GM12878 (cell line): ENCODE results near the gene ADAMTS13. TPM values are rescaled to one million over a fixed set of nuclear protein-coding genes. Genes with fewer than 3 reads are reported as not detected.

ENCODE experiments used
- ATAC-seq: fragments of 200-7000 bp; cut with Tn5 transposase; 3 replicates; pipeline ENCODE4 v1.9.1; 2020; ENCODE audit warnings: mild to moderate bottlenecking, moderate library complexity
- BruUV-seq: library from RNA; stranded (reverse); fragments of 400-500 nt; replicated peaks from 2 replicates; lab custom pipeline; 2021; lab: Mats Ljungman, UMichigan
- CTCF ChIA-PET: fragments of 300-600 bp; sonication (Branson Sonifier 250); formaldehyde crosslinking; extraction: SDS; loops from one replicate; lab custom pipeline; 2021; ENCODE audit warnings: inconsistent platforms; lab: Yijun Ruan, JAX
- POLR2A ChIA-PET: fragments of 350-600 bp; formaldehyde crosslinking; extraction: SDS; loops from one replicate; lab custom pipeline; 2021; ENCODE audit warnings: inconsistent platforms; lab: Charles Lee
- RAD21 ChIA-PET: fragments of 300-600 bp; sonication (Branson Sonifier 250); formaldehyde crosslinking; loops from one replicate; lab custom pipeline; 2023; ENCODE audit warnings: antibody characterized with exemption; ENCODE audit not compliant: unreplicated experiment; lab: Charles Lee
- SMC1A ChIA-PET: fragments of 300-600 bp; sonication (Branson Sonifier 250); formaldehyde crosslinking; loops from one replicate; lab custom pipeline; 2023; ENCODE audit not compliant: unreplicated experiment, uncharacterized antibody; lab: Charles Lee
- DNase-seq: peaks from one replicate; pipeline ENCODE4 v3.0.0-alpha.2; 2011; ENCODE audit warnings: low read depth, low spot score
- FAIRE-seq: peaks from 3 replicates; lab custom pipeline; 2011; peaks lifted over from hg19 to GRCh38; lab: Jason Lieb, UNC
- H2AFZ ChIP-seq: 2 replicates; pipeline ENCODE4 v1.6.0; 2011; ENCODE audit warnings: low read depth, low read length, control low read depth; ENCODE audit not compliant: control insufficient read depth
- H3K27ac ChIP-seq: 2 replicates; pipeline ENCODE4 v1.5.1; 2011; ENCODE audit warnings: control low read depth; ENCODE audit not compliant: control insufficient read depth, insufficient read depth
- H3K27me3 ChIP-seq, 2 experiments: replicated peaks in 1 of 2; 2 replicates each; pipeline versions ENCODE4 v1.6.0 to v1.6.1; 2011; ENCODE audit warnings: low read length in 1 of 2; ENCODE audit not compliant: control insufficient read depth in 2 of 2, insufficient read depth in 2 of 2
- H3K36me3 ChIP-seq, 2 experiments: 2 replicates each; pipeline ENCODE4 v1.5.1; 2011; ENCODE audit warnings: low read length in 1 of 2; ENCODE audit not compliant: control insufficient read depth in 2 of 2, insufficient read depth in 2 of 2
- H3K4me1 ChIP-seq: 2 replicates; pipeline ENCODE4 v1.6.1; 2011; ENCODE audit warnings: mild to moderate bottlenecking, low read length, moderate library complexity, mixed read lengths; ENCODE audit not compliant: control insufficient read depth, insufficient read depth
- H3K4me2 ChIP-seq: 2 replicates; pipeline ENCODE4 v1.6.0; 2011; ENCODE audit warnings: control low read depth; ENCODE audit not compliant: control insufficient read depth, insufficient read depth
- H3K4me3 ChIP-seq: fragments of 200-600 bp; sonication (generic); 2 replicates; pipeline ENCODE4 v1.5.1; 2016
- H3K79me2 ChIP-seq: 2 replicates; pipeline ENCODE4 v1.6.0; 2011; ENCODE audit warnings: low read length; ENCODE audit not compliant: control insufficient read depth, insufficient read depth
- H3K9ac ChIP-seq: 2 replicates; pipeline ENCODE4 v1.8.0; 2011; ENCODE audit warnings: low read length, control low read depth, mixed read lengths; ENCODE audit not compliant: control insufficient read depth, insufficient read depth
- H3K9me3 ChIP-seq: replicated peaks from 3 replicates; pipeline ENCODE4 v1.5.1; 2011; ENCODE audit warnings: mild to moderate bottlenecking, low read length; ENCODE audit not compliant: control insufficient read depth, insufficient read depth
- H4K20me1 ChIP-seq: 2 replicates; pipeline ENCODE4 v1.6.0; 2011; ENCODE audit not compliant: control insufficient read depth, insufficient read depth
- BMI1 ChIP-seq: fragments of 450-650 bp; IDR thresholded peaks from 2 replicates; pipeline ENCODE4 v1.6.1; 2016; ENCODE audit warnings: mild to moderate bottlenecking, moderate library complexity, borderline replicate concordance
- CBFB ChIP-seq: IDR thresholded peaks from 2 replicates; pipeline ENCODE4 v1.6.1; 2016; ENCODE audit warnings: antibody characterized with exemption, low read depth
- RAD21 ChIP-seq: IDR thresholded peaks from 2 replicates; pipeline ENCODE4 v1.6.1; 2011; ENCODE audit warnings: mild to moderate bottlenecking, low read depth, low read length, moderate library complexity; ENCODE audit not compliant: insufficient read depth
- RCOR1 ChIP-seq: conservative IDR thresholded peaks from 2 replicates; pipeline ENCODE4 v1.6.1; 2012; ENCODE audit warnings: low read depth, low read length, improper control_type of control experiment
- RELA ChIP-seq: fragments of 450-650 bp; IDR thresholded peaks from 2 replicates; pipeline ENCODE4 v1.8.0; 2014; ENCODE audit warnings: borderline replicate concordance; ENCODE audit not compliant: partially characterized antibody
- SRF ChIP-seq, 2 experiments: IDR thresholded peaks; 2 replicates each; pipeline ENCODE4 v1.6.1; 2011; ENCODE audit warnings: low read depth in 2 of 2, low read length in 2 of 2, mild to moderate bottlenecking in 1 of 2, moderate library complexity in 1 of 2
- STAT3 ChIP-seq: IDR thresholded peaks from 2 replicates; pipeline ENCODE4 v1.6.1; 2011; ENCODE audit warnings: low read depth, low read length, improper control_type of control experiment
- SUZ12 ChIP-seq: fragments of 200-600 bp; sonication (generic); IDR thresholded peaks from one replicate; pipeline ENCODE4 v1.6.1; 2018; ENCODE audit warnings: antibody characterized with exemption, mild to moderate bottlenecking; ENCODE audit not compliant: unreplicated experiment
- ZNF207 ChIP-seq: fragments of 450-650 bp; IDR thresholded peaks from 2 replicates; pipeline ENCODE4 v1.6.1; 2014; ENCODE audit warnings: antibody characterized with exemption, mild to moderate bottlenecking, borderline replicate concordance
- ZNF622 ChIP-seq: fragments of 450-650 bp; IDR thresholded peaks from 2 replicates; pipeline ENCODE4 v1.6.1; 2017; ENCODE audit warnings: mild to moderate bottlenecking, inconsistent platforms
- ZZZ3 ChIP-seq: IDR thresholded peaks from 2 replicates; pipeline ENCODE4 v1.6.1; 2011; ENCODE audit warnings: low read depth; ENCODE audit not compliant: control insufficient read depth, insufficient read length
- WGBS: methylation state at CpG from one replicate; pipeline ENCODE4 v1.1.6; 2016; ENCODE audit warnings: low lambda C conversion rate; ENCODE audit not compliant: insufficient replicate concordance, insufficient coverage; ENCODE audit errors: missing lambda C conversion rate; 5-methylcytosine and 5-hydroxymethylcytosine counted together
- in situ Hi-C: fragments of 300-500 bp; cut with MboI; formaldehyde crosslinking; loops from 9 replicates; pipeline ENCODE4 v1.14.3; 2018; ENCODE audit warnings: mixed read lengths
- intact Hi-C: fragments of 100-400 bp; cut with micrococcal nuclease; formaldehyde crosslinking; loops from one replicate; pipeline ENCODE4 v1.14.2; 2022; ENCODE audit not compliant: unreplicated experiment
- polyA plus RNA-seq, 11 experiments: library from polyadenylated mRNA; depleted of rRNA in 4 of 11; unstranded in 6 of 11; stranded (reverse) in 5 of 11; fragments of >200 nt; fragmentation: Nextera tagmentation in 4 of 11; fragmentation: Illumina TruSeq in 1 of 11; extraction: Ambion mirVana in 4 of 11; extraction: Trizol in 1 of 11; gene quantifications; 1 replicate in 1 of 11; 2 replicates in 10 of 11; pipeline versions ENCODE4 v1.2.1 to v1.2.3, GENCODE V29; 2011 to 2016; ENCODE audit warnings: inconsistent platforms in 2 of 11, missing spikeins in 2 of 11, low read depth in 1 of 11
- total RNA-seq, 4 experiments: library from RNA; depleted of rRNA in 3 of 4; stranded (reverse); fragments of >200 nt in 3 of 4; fragmentation: Illumina TruSeq in 1 of 4; extraction: Trizol in 1 of 4; gene quantifications; 2 replicates each; pipeline versions ENCODE4 v1.2.1 to v1.2.3, GENCODE V29; 2013 to 2021
- TF ChIP-seq, protein P1 (sequence below): IDR thresholded peaks from 2 replicates; pipeline ENCODE4 v1.6.1; 2012; ENCODE audit warnings: low read depth, low read length, improper control_type of control experiment
- TF ChIP-seq, protein P2 (sequence below): fragments of 450-650 bp; formaldehyde crosslinking; IDR thresholded peaks from 2 replicates; pipeline ENCODE4 v1.5.0; 2022; ENCODE audit warnings: mild to moderate bottlenecking, missing genetic modification characterization
- TF ChIP-seq, protein P3 (sequence below): fragments of 450-650 bp; formaldehyde crosslinking; IDR thresholded peaks from 2 replicates; pipeline ENCODE4 v1.4.0; 2022; ENCODE audit warnings: mild to moderate bottlenecking, moderate library complexity

ADAMTS13 gene
- total and polyA plus RNA-seq, 10 of the 15 experiments (the other 5 are each of a cell fraction or from before 2014, with no cell fraction given): 0.08 to 2.4 (median 0.28) TPM

DNA sequence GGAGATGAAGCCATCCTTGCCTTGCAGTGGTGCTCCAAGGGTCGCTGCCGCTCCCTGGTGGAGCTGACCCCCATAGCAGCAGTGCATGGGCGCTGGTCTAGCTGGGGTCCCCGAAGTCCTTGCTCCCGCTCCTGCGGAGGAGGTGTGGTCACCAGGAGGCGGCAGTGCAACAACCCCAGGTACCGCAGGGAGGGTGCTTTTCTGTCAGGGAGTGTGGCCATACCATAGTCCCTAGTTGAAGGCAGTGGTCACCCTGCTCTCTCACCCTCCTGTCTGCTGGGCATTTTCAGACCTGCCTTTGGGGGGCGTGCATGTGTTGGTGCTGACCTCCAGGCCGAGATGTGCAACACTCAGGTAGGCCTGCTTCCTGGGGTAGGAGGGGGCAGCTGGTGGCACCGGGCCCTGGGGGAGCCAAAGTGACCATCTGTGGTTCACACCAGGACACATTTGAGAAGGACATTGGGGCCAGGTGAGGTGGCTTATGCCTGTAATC is 11.2 kb downstream of the ADAMTS13 start (continued):
- no peak for TF ChIP-seq ZZZ3

DNA sequence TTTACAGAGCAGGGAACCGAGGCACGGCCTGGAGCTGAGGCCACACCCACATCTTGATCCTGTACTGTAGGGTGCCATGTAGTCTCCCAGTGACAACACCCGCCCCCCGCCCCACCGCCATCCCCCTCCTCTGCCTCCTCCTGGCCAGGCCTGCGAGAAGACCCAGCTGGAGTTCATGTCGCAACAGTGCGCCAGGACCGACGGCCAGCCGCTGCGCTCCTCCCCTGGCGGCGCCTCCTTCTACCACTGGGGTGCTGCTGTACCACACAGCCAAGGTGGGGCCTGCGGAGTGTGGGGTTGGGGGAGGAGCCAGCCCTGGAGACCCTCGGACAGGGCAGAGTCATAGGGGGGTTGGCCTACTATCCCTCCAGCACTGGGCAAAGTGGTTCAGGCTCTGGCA is 14.5 kb downstream of the ADAMTS13 start:
- peaks cover 4% of the 10 kb centered on the region; the same call in 1 of the 2 replicates for H3K4me1 ChIP-seq
- ChIA-PET POLR2A (no interaction called here), SMC1A (no interaction called here), CTCF (interaction anchor here (1.1 to 2.3 kb wide), 6 partner anchors 17 to 250 kb away, joined by 3 to 15 read pairs (median 4); partner anchors contain the start of gene CACFD1), RAD21 (interaction anchor here (1.0 to 1.1 kb wide), 2 partner anchors 11 to 247 kb away, joined by 3 read pairs; no protein-coding TSS in a partner anchor)
- 78% methylated on average over 12 of the region's 16 CpGs for WGBS
- intact Hi-C loops: loop anchor here (1.0 kb wide), 1 partner anchor 29 kb away; no protein-coding TSS in a partner anchor
- H3K27me3 ChIP-seq: no peaks in the 10 kb centered on the region
- no peaks in the 10 kb centered on the region for H4K20me1 ChIP-seq
- H3K27ac ChIP-seq: no peak overlapping the region
- ATAC-seq (no peak), DNase-seq (no peak), FAIRE-seq (no peak)
- H3K9me3 ChIP-seq: no peaks in the 10 kb centered on the region
- no peak overlapping the region for H2AFZ ChIP-seq
- H3K9ac ChIP-seq: no peak overlapping the region
- in situ Hi-C loops: no loop called here
- no peak overlapping the region for H3K4me3 ChIP-seq
- no TSS peak for BruUV-seq
- no peaks in the 10 kb centered on the region for H3K36me3 ChIP-seq
- no peak for TF ChIP-seq ZNF622
- no peak for TF ChIP-seq RAD21
- TF ChIP-seq ZNF207: no peak
- TF ChIP-seq CBFB: no peak
- no peak for TF ChIP-seq RELA
- TF ChIP-seq, protein P1, sequence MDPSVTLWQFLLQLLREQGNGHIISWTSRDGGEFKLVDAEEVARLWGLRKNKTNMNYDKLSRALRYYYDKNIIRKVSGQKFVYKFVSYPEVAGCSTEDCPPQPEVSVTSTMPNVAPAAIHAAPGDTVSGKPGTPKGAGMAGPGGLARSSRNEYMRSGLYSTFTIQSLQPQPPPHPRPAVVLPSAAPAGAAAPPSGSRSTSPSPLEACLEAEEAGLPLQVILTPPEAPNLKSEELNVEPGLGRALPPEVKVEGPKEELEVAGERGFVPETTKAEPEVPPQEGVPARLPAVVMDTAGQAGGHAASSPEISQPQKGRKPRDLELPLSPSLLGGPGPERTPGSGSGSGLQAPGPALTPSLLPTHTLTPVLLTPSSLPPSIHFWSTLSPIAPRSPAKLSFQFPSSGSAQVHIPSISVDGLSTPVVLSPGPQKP: no peak
- no peak for TF ChIP-seq STAT3
- no peak for TF ChIP-seq SUZ12
- TF ChIP-seq SRF (IDR thresholded peaks at IDR 0.05; ENCODE audit: low read depth in 2 of 2, low read length in 2 of 2): no peak
- TF ChIP-seq RCOR1: no peak
- TF ChIP-seq, protein P2, sequence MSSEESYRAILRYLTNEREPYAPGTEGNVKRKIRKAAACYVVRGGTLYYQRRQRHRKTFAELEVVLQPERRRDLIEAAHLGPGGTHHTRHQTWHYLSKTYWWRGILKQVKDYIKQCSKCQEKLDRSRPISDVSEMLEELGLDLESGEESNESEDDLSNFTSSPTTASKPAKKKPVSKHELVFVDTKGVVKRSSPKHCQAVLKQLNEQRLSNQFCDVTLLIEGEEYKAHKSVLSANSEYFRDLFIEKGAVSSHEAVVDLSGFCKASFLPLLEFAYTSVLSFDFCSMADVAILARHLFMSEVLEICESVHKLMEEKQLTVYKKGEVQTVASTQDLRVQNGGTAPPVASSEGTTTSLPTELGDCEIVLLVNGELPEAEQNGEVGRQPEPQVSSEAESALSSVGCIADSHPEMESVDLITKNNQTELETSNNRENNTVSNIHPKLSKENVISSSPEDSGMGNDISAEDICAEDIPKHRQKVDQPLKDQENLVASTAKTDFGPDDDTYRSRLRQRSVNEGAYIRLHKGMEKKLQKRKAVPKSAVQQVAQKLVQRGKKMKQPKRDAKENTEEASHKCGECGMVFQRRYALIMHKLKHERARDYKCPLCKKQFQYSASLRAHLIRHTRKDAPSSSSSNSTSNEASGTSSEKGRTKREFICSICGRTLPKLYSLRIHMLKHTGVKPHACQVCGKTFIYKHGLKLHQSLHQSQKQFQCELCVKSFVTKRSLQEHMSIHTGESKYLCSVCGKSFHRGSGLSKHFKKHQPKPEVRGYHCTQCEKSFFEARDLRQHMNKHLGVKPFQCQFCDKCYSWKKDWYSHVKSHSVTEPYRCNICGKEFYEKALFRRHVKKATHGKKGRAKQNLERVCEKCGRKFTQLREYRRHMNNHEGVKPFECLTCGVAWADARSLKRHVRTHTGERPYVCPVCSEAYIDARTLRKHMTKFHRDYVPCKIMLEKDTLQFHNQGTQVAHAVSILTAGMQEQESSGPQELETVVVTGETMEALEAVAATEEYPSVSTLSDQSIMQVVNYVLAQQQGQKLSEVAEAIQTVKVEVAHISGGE (CRISPR knock-in tag): no peak
- no peak for TF ChIP-seq BMI1
- TF ChIP-seq, protein P3, sequence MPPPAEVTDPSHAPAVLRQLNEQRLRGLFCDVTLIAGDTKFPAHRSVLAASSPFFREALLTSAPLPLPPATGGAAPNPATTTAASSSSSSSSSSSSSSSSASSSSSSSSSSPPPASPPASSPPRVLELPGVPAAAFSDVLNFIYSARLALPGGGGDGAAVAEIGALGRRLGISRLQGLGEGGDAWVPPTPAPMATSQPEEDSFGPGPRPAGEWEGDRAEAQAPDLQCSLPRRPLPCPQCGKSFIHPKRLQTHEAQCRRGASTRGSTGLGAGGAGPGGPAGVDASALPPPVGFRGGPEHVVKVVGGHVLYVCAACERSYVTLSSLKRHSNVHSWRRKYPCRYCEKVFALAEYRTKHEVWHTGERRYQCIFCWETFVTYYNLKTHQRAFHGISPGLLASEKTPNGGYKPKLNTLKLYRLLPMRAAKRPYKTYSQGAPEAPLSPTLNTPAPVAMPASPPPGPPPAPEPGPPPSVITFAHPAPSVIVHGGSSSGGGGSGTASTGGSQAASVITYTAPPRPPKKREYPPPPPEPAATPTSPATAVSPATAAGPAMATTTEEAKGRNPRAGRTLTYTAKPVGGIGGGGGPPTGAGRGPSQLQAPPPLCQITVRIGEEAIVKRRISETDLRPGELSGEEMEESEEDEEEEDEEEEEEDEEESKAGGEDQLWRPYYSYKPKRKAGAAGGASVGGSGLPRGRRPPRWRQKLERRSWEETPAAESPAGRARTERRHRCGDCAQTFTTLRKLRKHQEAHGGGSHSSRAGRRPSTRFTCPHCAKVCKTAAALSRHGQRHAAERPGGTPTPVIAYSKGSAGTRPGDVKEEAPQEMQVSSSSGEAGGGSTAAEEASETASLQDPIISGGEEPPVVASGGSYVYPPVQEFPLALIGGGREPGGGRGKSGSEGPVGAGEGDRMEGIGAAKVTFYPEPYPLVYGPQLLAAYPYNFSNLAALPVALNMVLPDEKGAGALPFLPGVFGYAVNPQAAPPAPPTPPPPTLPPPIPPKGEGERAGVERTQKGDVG (CRISPR knock-in tag): no peak
- TF ChIP-seq, all 136 proteins: peak for 0
- H3K4me2 ChIP-seq: no peak overlapping the region
- no peaks in the 10 kb centered on the region for H3K79me2 ChIP-seq
